RPMI8226 (cell line): ENCODE results near the gene YARS1.
"Not testable (repeated sequence)": the region's sequence is repeated elsewhere in the genome, so short reads cannot be mapped to it uniquely, and the experiment has no call there.

Source experiments
- DNase-seq: peaks from one replicate; pipeline ENCODE4 v3.0.0-alpha.2; 2015

The YARS1 gene

DNA sequence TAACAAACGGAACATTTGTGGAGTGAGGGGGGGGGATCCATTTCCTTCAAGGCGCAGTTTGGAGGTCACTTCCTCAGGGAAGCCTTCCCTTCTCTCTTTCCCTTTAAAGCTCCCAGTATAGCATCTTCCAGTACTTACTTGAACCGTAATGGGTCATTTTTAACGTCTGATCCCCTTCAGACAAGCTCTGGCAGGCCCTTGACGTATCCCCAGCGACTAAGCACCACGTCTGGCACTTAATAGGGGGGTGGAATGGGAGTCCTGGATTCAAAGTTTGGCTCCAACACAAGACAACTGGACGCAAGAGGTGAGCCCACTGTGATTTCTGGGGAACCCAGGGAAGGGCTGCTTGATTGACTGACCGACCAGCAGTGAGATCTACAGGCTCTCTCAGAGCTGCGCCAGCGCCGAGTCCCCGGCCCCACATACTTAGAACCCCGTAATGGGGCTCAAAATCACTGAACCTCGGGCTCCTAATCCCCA is 441 bp downstream of the YARS1 start:
- no peak for DNase-seq

DNA sequence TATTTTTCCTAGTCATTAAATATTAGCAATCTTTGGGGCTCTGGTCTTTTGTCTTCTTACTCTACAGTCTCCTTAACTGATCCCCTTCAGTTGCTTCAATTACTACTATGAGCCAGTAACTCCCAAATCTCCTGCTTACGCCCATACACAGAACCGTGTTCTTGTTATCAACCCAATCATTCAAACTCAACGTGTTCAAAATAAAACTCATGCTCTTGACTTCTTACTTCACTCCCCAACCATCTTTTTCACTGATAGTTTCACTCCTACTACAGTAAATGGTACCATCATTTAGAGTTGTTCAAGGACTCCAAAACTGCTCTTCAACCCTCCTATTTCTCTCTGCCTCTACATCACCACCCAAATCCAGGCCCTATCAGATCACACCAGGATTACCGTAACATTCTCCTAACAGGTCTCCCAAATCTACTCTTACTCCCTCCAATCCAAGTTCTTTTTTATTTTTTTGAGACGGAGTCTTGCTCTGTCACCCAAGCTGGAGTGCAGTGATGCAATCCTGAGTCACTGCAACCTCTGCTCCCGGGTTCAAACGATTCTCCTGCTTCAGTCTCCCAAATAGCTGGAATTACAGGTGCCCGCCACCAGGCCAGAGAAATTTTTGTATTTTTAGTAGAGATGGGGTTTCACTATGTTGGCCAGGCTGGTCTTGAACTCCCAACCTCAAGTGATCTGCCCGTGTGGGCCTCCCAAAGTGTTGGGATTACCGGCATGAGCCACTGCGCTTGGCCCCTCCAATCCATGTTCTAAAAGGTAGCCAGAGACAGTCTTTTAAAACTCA is 3.0 kb downstream of the YARS1 start:
- DNase-seq: no peak

DNA sequence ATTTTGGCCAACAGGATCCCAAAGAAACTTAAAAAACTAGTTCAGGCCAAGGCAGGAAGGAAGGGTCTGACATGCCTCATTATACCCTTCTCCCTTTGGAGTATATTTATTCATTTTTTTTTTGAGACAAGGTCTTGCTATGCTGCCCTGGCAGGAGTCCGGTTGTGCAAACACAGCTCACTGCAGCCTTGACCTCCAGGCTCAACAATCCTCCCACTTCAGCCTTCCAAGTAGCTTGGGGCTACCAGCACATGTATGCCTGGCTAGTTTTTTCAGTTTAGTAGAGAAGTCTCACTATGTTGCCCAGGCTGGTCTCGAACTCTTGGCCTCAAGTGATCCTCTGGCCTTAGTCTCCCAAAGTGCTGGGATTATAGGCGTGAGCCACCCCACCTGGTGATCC is 5.2 kb downstream of the YARS1 start:
- DNase-seq: no peak

DNA sequence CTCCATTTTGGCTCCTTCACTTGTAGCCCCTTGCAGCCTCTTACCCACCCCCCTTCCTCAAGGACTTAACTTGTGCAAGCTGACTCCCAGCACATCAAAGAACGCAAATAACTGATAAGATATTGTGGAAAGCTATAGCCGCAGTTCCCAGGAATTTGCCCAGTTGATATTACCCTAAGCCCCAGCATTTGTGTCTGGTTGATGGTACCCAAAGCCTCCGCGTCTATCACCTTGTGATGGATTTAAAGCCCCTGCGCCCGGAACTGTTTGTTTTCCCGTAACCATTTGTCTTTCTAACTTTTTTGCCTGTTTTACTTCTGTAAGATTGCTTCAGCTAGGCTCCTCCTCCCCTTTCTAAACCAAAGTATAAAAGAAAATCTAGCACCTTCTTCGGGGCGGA is 5.9 kb downstream of the YARS1 start:
- no peak for DNase-seq

DNA sequence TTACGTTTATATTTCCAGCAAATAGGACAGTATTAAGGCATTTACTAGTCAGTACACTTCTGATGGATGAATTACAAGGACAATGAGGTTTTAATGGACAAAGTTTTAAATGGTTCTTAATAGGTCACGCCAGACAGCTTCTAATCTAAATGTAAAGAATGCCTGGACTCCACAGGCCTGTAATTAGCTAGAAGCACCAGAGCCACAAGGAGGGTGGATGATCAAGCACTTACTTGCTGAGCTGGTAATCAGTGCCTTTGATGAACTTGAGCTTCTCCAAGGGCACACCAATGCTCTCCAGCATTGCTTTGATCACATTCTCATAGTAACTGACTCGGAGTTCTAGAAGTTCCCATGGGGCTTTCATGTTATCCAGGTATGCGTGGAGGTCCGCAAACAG is 6.8 kb downstream of the YARS1 start:
- DNase-seq: no peak

DNA sequence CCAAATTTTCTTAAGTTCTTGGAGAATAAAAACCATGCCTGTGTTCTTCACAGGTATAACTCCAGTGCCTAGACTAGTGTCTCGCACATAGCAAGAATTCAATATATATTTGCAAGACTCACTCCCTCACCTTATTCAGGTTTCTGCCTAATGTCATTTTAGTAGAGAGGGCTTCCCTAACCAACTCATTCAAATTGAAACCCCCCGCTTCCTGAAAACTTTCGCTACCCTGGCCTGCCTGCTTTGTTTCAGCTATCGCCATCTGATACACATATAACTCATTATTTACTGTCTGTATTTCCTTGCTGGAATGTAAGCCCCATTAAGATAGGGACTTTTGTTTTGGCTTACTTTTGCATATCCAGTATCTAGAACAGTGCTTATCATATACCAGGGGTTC is 8.6 kb downstream of the YARS1 start:
- no peak for DNase-seq

DNA sequence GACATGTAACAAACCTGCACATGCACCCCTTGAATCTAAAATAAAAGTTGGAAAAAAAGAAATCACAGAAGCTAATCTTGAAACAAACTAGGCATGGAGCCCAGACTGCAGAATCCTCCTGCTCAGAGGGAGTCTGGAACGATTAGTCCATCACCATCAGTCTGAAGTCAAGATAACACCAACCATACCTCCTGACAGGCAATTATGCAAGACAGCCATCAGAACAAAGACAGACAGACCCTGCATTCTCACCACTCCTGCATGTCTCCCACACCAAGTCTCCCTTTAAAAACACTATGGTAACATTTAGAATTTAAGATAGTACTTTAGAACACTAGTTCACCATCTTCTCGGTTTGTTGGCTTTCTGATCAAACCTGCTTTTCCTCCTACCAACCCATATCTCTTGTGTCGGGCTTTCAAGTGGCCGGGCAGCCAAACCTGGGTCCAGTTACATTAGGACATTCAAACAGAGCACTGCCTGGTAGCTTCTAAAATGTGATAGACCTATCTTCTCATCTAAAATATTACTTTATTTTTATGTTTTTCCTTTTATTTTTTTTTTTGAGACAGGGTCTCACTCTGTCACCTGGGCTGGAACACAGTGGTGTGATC is 10.1 kb downstream of the YARS1 start:
- no peak for DNase-seq

DNA sequence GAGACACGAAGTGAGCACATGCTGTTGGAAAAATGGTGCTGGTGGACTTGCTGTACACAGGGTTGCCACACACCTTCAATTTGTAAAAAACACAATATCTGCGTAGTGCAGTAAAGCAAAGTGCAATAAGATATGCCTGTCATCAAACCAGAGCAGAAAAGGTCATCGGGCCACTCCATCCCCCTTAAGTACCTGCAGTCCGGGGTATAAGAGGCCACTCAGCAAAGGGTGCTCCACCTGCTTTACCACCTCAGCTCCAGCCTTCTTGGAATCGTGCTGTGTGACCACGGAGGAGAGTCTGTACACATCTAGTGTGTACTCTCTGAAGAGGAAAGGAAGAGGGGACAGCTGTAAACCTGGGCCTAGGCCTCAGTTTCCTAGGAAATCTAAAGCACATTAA is 10.9 kb downstream of the YARS1 start:
- no peak for DNase-seq

DNA sequence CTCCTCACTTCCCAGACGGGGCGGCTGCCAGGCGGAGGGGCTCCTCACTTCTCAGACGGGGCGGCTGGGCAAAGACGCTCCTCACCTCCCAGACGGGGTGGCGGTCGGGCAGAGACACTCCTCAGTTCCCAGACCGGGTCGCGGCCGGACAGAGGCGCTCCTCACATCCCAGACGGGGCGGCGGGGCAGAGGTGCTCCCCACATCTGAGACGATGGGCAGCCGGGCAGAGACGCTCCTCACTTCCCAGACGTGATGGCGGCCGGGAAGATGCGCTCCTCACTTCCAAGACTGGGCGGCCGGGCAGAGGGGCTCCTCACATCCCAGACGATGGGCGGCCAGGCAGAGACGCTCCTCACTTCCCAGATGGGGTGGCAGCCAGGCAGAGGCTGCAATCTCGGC is 12.7 kb downstream of the YARS1 start:
- not testable (repeated sequence) for DNase-seq

DNA sequence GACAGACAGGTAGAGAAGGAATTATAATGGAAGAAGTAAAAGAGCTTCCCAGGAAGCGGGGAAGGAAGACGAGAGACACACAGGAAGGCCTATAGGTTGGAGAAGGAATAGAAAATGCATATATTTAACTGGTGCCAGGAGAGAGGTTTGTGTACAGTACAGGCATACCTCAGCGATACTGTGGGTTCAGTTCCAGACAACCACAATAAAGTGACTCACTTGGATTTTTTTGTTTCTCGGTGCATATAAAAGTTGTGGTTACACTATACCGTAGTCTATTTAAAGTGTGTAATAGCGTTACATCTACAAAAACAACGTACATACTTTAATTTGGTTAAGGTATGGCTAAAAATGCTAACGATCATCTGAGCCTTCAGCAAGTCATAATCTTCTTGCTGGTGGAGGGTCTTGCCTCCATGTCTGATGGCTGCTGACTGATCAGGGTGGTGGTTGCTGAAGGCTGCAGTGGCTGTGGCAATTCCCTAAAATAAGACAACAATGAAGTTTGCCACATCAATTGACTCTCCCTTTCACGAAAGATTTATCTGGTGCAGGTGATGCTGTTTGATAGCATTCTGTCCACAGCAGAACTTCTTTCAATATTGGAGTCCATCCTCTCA is 16.0 kb downstream of the YARS1 start:
- DNase-seq: no peak

DNA sequence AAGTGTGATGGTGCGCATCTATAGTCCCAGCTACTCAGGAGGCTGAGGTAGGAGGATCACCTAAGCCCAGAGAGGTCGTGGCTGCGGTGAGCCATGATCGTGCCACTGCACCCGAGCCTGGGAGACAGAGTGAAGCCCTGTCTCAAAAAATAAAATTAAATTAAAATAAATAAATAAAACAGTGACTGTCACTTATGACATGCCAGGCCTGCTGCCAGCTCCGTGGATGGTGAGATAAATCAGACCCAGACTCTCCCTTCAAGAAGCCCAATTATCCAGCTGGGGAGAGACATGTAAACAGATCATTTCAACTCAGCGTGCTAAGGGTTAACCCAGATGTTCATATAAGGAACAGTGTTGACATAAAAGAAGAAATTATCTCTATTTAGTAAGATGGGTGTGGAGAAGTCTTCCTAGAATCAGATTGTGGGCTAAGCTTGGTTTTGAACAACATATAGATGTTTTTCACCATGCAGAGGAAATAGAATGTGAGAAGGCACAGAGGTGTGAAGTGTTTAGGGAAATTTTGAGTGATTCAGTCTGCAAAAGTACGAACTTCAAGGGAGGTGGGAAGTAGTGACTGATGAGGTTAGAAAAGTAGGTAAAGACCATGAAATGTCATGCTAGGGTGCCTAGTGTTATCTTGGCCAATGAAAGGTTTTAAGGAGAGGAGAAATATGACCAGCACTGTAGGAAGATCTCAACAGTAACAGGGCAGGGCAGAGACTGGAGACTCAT is 18.3 kb downstream of the YARS1 start:
- no peak for DNase-seq

DNA sequence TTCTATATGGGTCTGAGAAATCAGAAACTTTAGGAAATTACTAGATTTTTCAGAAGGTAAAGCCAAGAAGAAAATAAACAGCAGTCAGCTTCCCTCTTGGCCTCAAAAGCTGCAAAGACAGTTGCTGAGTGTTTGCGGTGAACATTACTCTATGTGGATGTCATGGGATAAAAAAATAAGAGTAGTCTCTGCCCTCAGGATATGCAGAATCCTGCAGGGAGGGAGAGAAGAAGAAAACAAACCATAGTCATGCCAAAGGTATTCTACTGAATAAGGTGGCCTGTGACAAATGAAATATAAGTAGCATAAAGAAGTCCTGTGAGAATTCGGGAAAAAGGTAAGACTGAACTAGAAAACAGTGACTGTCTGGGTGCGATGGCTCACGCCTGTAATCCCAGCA is 19.0 kb downstream of the YARS1 start:
- DNase-seq: no peak

DNA sequence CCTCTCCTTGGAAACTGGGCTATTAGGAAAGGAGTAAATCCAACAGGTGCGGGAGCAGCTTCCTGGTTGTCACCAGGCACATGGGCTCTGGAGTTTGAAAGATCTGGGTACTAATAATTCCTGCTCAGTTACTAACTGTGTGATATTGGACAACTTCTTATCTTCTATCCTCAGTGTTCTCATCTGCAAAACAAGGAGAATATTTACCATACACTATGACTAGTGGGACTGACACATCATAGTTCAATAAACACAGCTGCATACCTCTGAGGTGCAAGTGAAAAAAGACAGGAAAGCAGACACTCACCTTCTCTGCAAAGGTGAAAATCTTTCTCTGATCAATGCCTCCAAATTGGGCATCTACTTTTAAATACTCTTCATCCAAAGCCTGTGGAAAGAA is 19.7 kb downstream of the YARS1 start:
- DNase-seq: no peak

DNA sequence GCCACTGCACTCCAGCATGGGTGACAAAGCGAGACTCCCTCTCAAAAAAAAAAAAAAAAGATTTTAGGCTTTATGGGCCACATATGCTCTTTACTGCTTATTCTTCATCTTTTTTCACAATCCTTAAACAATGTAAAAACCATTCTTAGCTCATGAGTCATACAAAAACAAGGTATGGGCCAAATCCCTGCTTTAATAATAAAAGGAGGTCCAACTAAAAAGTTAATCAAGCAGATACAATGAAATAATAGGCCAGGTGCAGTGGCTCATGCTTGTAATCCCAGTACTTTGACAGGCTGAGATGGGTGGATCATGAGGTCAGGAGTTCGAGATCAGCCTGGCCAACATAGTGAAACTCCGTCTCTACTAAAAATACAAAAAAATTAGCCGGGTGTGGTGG is 21.4 kb downstream of the YARS1 start:
- DNase-seq: not testable (repeated sequence)

DNA sequence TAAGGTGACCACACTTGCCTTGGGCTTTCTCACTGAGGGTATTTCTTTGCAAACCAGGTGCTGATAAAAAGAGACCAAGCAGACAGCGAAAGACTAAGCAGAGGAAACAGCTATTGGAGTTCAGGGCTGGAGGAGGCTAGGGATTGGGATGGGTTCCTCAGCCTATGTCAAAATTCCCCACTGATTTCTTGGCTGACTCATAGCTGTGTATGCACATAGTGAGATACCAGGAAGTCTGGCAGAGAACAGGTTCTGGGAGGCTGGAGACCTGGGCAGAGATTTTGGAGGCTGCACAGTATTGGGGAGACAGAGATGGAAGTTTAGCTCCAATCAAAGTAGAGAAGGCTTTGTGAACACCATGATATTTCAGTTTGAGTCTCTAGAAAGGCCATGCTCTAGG is 25.3 kb downstream of the YARS1 start:
- no peak for DNase-seq

DNA sequence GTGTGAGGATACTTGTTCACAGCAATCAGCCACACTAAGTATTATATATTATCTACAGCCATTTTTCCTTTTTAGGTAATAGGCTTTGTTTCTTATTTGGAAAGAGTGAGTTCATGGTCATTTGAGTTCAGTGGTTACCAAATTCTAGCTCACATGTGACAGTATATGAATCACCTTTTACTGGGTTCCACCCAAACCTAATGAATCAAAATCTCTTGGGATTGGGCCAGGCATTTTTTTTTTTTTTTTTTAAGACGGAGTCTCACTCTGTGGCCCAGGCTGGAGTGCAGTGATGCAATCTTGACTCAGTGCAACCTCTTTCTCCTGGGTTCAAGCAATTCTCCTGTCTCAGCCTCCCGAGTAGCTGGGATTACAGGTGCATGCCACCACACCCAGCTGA is 27.8 kb downstream of the YARS1 start:
- not testable (repeated sequence) for DNase-seq

DNA sequence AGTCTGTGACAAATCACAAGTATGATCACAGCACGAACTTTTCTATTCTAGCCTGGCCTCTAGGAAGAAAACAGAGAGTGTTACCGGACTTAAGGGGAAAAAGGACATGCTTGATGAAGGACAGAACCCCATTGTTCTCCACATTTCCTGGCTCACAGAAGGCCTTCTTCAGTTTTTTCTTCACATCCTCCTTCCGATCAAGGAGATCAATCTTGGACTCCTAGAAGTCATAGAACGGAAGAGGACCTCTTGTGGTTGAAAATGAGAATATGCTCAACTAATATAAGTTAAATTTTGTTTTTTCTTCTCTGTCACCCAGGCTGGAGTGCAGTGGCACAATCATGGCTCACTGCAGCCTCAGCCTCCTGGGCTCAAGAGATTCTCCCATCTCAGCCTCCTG is 30.3 kb downstream of the YARS1 start:
- no peak for DNase-seq

DNA sequence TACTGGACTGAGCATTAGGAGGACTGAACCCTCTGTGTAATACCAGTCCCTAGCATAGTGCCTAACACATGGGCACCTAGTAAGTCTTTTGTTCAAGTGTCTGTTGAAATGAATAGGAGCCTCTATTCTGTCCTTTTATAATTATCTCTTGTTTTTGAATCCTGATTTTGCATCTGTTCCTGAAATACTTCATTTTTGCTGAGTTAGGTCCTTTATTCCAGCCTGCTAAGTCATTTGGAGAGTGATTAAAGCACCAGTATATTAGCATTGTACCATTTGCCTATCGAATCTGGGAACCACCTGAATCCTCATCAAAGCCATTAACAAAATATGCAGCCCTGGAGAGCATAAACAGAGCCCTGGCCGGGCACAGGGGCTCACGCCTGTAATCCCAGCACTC is 32.3 kb downstream of the YARS1 start:
- no peak for DNase-seq

DNA sequence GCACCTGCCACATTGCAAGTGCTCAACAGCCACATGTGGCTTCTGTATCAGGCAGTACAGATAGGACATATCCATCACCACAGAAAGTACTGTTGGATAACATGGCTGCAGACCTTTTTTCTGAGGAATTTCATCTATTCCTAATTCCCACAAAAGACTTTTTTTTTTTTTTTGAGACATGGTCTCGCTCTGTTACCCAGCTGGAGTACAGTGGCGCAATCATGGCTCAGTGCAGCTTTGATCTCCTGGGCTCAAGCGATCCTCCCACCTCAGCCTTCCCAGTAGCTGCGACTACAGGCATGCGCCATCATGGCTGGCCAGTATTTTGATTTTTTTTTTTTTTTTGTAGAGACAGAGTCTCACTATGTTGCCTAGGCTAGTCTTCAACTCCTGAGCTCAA is 33.3 kb downstream of the YARS1 start:
- DNase-seq: no peak

DNA sequence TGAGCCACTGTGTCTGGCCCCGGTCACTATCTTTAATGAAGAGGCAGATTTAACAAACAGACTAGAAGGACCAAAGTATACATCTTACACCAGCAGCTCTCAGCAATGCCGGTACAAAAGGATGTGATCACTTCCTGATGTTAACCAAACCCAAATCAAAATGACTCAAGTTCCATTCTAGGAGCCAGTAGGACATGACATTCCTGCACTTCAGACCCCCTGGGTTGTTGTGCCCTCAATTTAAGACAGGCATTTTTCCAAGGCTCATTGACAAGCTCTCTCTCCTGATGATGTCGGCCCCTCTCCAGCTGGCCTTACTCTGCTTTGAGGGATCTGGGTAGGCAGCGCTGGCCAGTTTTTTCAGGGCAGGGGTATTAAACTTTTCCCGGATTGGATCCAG is 35.1 kb downstream of the YARS1 start:
- DNase-seq: no peak

DNA sequence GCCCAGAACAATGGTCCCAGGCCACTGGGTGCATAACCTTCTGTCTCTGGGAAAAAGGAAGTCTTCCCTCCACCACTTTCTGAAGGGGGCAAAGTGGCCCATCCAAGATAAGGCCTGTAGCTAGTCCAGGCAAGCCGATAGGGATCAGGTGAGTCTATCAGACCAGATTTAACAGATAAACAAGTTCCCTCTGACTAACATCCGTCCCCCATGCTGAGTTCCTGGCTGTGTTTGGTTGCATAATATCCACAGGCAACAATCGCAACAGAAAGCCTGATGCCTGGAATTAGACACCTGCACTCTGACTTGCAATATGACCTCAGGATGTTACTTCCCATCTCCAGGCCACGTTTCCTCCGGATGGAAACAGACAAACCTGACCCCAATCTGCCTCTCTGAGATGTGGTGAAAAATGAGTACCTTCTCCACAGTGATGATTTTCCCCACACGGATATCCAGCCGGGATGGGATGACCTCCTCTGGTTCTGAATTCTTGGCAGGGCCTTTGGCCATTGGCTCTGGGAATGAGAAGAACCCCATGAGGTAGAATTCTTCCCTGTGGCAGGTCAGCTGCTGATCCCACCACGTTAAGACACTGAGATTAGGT is 36.4 kb downstream of the YARS1 start:
- DNase-seq: no peak

DNA sequence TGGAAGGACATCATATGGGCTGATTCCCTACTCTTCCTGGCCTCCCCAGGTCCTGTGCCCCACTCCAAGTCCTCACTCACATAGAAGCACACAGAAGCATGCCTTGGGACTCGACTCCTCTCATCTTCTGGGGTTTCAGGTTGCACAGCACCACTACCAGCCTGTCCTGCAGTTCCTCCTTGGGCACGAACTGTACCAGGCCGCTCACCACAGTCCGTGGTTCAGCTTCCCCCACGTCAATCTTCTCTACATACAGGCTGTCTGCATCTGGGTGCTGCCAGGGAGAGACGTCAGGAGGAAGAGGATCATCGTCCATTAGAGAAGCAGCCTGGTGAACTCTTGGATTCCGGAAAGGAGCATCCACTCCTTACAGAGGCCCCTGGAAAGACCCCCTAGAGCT is 37.2 kb downstream of the YARS1 start:
- DNase-seq: no peak

DNA sequence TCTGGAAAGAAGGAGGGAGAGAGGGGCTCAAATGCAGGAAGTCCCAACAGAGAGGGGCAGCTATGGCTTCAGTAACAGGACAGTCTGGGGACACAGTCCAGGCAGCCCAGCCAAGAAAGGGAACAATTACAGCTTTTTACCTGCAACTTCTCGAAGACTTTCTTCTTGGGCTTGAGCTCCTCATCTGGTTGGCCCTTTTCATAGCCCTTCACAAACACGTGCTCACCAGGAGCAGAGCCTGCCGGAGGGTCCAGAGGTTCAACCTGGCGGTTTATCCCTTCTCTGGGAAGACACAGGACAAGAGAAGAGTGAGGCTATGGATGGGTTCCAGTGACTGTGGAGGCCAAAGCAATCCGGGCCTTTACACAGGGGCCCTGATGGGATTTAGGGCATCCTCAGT is 37.9 kb downstream of the YARS1 start:
- no peak for DNase-seq
